ENCODE measurements around the gene AMN.
"Not testable (repeated sequence)": the region's sequence is repeated elsewhere in the genome, so short reads cannot be mapped to it uniquely, and the experiment has no call there.

The AMN gene

DNA sequence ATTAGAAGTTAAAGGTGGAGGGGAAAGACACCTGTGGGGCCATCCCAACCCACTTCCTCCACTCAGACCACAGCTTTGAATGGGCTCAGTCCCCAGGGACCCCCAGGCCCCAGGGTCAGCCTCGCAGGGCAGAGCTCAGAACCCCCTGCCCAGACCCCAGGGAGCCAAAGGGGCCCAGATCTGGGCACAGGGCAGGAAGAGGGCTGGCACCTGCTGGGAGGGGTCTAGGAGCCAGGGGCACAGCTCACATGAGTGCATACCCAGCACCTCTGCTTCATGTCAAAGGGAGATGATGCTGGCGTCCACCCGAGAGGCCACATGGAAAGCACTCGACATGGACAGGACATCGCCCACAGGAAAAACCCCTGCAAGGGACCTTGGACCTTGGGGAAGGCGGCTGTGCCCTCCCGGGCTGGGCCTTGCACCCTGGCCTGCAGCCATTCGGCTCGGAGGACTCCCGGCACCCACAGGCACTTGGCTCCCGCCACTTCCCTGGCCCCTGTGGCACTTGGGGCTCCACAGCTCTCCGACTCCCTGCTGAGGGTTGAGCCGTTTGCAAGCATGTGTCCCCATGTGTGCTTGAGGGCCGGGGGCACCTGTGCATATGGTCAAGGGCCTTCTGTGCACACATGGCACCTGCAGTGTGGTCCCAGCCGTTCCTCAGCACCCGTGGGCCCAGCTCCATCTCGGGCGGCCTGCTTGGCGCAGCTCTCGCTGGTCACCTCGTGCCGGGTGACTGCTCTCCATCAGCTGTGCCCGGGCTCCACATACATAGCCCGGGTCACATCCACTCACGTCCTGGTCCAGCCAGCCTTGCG lies 7.8 kb upstream of the AMN start:
- no peak for DNase-seq

DNA sequence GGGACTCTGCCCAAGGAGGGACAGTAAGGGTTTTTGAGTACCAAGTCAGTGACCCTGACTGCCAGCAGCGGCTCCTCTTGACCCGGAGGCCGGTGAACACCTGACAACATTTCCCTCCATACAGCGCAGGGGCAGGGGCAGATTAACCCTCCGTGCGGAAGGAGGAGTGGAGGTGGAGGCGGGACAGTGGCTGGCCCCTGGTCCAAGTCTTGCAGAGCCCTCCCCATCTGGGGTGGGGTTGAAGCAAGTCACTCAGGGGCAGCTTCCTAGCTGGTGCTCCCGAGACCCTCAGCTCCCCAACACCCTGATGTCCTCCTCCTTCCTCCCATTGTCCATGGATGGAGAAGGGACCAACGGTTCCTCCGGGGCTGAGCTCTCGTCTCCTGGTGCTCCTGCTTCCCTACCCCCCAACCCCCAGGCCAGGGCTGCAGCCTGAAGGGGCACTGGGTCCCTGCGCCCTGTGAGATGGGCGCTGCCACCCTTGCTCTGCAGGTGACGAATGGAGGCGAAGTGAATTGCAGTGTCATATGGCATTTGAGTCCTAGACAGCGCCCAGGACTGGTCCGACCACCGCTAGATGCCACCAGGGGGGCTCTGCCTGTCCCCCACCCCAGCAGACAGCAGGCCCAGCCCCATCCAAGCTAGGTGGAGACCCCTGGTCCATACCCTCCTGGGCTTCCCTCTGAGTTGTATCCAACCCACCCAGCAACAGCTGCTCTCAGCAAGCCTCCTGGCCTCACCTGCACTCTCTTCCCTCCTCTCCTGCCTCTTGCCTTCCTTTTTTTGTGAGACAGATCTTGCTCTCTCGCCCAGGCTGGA lies 7.0 kb upstream of the AMN start:
- DNase-seq: no peak

DNA sequence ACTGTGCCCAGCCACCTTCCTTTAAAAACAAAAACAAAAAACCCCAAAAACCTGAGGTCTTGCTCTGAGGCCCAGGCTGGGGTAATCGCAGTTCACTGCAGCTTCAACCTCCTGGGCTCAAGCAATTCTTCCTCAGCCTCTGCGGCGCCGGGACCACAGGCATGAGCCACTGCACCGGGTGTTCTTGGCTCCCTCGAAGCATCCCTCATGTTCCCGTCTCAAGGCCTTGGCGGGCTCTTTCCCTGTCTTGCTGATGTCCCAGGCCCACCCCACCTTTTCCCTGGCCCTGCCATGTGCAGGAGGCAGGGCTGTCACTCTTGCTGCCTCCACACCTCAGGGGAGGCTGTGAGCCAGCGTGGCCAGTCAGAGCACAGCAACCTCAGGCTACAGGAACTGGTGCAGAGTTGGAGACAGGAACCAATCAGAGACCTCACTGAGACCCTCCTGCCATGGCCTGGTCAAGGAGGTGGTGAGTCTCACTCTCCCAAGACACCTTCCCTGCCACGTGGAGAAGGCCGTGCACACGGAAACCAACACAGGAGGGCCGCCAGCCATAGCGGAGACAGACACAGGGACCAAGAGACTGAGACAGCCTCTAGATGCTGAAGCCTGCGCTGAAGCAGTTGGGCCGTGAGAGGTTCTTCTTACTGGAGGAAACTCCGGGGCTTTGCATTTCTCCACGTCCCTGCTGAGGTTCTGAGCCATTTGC lies 6.0 kb upstream of the AMN start:
- no peak for DNase-seq

DNA sequence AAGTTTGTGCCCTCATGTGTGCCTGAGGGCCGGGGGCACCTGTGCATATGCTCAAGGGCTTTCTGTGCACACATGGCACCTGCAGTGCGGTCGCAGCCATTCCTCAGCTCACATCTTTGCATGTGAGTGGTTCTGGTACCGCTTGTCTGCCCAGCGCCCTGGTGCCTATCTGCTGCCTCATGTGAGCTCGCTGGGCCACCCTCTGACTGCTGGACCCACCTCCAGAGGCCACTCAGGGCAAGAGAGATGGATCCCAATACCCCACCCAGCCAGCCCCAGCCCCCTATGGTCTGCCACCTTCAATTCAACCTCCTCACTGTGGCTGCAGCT lies 5.4 kb upstream of the AMN start:
- no peak for DNase-seq

DNA sequence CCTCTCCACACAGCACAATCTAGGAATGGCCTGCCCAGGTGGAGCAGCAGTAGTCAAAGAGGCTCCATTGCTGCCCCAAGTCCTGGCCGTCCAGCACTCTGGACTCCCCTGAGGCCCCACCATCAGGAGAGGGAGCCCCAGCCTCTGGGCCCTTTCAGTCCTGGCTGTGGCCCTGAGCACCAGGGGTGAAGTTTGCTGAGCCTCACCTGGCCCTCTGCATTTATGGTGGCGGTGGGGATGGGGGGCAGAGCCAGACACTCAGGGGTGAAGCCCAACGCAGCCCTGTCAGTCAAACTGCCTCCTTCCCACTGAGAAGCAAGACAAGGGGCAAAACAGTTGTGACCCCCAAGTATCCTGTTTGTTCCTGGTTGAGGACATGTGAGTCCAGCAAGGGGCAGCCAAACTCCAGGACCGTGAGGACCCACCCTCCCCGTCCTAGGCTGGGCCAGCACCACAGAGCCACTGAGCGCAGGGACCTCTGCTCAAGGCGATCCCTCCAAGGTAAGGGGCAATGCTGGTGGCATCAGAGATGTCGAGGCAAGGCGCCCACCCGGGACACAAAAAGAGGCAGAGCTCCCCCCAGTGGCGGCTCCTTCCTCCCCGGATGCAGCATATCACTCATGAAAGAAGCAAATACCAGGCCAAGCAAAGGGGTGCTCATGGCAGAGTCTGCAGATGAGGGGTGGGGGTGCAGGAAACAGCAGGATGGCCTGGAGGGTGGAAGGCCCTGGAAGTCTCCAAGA lies 4.8 kb upstream of the AMN start:
- DNase-seq: peak; percentile 72

DNA sequence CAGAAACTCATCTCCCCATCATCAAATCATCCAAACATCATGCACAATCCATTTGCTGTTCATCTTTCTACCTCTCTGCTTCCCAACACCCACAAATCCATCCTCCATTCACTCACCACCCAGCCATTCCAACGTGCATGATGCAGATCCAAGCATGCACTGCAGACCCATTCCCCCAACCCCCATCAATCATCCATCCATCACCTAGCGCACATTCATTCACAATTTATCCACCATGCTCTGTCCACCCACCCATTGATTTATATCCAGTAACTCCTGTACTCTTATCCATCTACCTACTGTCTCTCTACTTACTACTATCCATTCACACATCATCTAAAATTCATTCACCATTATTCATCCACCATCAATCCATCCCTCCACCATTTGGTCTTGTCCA lies 4.0 kb upstream of the AMN start:
- no peak for DNase-seq

DNA sequence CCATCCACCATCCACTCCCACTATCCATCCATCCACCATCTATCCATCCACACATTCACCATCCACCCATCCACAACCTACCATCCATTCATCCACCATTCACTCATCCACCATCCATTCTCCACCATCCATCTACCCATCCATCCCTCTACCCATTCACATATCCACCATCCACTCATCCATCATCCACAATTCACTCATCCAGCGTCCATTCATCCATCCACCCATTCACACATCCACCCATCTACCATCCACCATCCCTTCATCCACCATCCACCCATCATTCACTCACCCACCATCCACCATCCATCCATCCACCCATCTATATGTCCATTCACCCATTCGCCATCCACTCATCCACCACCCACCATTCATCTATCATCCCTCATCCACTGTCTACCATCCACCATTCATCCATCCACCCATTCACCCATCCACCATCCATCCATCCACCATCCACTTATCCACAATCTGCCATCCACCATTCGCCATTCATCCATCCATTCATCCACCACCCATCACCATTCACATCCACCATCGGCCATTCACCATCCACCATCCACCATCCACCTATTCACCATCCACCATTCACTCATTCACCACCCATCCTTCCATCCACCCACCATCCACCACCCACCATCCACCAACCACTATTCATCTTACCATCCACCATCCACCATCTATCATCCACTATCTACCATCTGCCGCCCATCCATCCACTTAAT lies 2.0 kb upstream of the AMN start:
- no peak for DNase-seq

DNA sequence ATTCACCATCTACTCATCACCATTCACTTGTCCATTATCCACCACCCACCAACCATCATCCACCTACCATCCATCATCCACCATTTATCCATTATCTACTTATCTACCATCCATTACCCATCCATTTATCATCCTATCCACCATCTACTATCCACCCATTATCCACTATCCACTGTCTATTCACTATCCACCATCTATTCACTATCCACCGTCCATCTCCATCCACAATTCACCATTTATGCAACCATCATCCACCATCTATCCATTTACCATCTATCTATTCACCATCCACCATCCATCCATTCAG lies 1.5 kb upstream of the AMN start:
- no peak for DNase-seq

DNA sequence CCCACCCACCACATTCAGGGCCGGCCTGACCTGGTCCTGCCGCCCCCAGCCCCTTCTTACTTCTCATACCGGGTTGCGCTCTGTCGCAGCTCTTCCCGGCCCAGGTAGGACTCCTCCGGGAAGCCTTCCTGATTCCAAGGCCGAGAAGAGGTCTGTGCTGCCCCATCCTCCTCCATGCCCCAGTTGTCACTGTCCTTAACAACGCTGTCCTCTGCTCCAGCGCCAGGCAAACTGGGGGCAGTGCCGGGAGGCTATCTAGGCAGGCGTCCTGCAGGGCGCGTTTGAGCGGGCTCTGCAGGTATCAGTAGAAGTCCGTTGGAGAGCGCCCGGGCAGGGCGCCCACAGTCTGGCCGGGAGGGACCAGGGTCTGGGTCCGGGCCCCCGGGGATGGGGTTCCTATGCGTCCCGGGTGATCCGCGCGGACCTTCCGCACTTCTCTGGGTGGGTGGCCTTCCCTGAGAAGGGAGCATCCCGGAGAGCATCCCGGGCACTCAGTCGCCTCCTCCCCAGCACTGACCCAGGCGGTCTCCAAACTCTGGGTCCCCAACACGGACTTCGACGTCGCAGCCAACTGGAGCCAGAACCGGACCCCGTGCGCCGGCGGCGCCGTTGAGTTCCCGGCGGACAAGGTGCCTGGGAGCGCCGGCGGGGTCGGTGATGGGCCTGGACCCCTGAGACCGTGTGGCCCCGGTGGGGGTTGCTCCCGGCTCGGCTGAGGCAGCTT lies 900 bp downstream of the AMN start:
- DNase-seq: no peak

DNA sequence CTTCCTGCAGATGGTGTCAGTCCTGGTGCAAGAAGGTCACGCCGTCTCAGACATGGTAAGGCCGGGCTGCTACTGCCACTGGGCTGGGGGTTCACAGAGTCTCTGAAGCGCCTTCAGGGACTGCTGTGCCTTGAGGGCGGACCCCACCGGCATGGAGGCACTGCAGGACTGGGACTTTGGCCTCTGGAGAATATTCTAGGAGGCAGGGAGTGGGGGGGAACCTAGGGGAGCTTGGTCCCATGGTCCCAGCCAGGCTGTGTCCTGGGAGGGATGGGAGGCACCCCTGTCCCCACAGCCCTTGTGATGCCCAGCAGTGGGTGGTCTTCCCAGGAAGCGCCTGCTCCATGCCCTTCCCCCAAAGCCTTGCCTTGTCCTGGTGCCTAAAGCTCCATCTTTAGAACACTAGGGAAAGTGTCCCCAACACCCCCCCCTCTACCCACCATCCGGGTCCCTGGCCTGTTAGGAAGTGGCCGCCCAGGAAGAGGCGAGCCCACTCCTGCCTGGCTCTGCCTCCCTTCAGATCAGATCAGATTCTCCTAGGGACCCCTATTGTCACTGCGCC lies 1.5 kb downstream of the AMN start:
- DNase-seq: no peak

DNA sequence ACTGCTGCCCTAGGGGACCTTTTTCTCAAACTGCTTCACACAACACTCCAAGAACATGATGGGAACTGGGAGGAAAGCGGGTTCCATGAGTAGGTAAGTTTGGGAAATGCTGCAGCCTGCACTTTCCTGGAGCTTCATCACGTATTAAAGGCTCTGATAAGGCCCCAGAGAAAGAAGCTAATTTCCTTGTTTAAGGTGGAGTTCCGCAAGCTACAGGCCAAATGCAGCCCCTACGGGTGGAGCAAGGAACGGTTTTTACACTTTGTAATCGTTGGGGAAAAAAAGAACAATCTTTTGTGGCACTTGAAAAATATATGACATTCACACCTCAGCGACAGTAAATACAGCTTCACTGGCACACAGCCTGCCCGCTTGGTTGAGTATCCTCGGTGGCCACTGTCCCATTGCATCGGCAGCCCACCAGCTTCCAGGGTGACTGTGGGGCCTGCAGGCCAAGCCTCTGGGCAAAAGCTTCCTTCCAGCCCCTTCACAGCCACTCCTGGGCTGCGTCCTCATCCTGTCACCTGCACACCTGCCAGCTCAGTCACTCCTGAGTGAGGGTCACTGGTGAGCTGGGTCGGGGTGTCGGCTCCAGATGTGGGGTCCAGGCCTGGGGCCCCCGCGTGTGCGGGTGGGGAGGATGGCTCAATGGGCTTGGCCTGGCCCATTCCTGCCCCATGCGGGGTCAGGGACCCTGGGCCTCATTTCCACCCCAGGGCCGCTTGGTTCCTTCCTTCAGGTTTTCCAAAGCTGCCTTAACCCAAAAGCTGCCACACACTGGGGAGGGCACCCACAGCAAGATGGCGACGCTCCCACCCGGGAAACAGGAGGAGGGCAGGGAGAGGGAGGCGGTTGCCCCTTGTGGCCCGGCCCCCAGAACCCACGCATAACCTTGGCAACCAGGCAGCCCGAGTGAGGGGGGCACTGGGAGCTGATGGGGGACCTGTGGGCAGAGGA lies 2.4 kb downstream of the AMN start:
- no peak for DNase-seq

DNA sequence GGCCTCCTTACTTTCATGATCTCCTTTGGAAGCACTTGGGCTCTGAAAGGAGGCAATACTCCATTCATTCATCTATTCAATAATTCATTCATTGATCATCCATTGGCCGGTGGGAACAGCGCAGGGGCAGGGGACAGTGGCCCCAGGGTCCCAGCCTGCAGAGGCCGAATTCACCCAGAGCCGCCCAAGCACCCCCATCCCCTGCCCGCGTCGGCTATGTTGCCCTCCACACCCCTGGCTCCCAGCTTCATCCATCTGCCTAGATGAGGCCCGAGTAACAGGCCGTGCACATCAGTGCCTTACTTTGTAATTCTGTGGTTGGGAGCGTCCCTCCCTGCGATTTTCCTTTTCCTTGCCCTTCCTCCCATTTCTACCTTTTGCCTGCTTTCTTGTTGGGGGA lies 3.2 kb downstream of the AMN start:
- DNase-seq: no peak

DNA sequence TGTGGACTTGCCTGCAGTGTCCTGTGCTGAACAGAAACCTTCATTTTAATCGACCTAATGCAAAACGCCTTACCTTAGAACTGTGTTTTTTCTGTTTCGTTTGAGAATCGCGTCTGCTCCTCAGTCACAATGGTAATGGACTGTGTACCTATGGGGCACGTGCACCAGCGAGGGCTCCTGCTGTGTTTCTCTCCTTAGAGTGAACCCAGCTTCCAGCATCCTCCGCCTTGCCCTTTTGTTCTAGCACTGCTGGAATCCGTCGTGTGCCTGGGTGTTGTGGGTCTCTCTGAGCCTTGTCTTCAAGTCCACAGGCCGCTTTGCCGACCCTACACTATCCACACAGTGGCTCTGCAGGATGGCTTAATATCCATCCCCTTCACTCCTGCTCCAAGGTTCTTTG lies 3.6 kb downstream of the AMN start:
- DNase-seq: no peak

DNA sequence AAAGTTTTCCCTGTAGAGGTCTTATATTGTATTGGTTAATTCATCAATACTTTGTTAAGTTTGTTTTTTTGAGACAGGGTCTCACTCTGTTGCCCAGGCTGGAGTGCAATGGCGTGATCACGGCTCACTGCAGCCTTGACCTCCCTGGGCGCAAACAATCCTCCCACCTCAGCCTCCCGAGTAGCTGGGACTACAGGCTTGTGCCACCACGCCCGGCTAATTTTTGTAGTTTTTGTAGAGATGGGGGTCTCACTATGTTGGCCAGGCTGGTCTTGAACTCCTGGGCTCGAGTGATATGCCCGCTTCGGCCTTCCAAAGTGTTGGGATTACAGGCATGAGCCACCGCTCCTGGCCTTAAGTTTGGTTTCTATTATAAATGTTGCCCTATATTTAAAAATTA lies 4.4 kb downstream of the AMN start:
- not testable (repeated sequence) for DNase-seq

DNA sequence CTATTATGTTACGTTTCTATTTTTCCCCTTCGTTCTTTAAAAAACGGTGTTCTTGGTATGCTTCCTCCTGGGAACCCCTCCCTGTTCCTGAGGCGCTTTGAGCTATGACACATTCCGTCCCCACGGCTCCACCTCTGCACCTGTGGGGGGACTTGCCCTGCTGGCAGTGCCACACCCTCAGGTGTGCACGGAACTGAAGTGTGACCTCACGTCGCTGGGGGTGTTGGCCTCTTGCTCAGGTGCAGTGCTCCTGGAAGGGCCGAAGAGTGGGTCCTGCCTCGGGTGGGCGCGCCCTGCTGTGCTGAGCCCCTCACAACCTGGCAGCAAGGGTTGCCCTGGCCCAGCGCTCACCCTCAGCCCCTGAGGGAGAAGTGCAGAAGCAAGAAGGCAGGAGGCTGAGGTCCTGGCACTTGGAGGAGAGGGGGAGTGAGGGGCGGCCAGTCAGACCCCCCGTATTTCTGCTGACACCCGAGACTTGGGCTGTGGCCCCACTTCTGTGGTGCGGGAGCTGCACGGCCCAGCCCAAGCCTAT lies 4.9 kb downstream of the AMN start:
- DNase-seq: no peak

DNA sequence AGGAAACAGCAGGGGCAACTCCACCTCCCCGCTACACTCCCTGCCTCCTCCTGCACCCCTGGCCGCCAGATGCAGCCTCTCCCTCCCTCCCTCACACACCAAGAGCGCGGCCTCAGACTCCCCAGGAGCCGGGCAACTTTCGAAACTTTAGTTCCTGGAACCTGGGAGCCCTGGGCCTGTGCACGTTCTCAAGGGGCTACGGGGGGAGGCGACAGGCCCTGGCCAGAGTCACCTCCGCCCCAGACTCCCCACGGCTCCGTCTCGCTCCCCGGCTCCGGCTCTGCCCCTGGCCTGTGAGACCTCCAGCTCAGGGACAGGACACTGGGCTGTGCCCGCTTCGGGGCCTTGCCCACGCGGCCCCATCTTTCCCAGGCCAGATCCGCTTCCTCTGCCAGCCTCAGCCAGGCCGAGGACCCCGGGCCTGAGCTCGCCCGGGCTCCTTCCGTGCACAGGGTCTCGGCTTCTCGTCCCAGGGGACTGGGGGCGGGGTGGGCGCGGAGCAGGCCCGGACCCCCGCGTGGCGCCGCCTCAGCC lies 5.5 kb downstream of the AMN start:
- DNase-seq: peak; percentile 60

DNA sequence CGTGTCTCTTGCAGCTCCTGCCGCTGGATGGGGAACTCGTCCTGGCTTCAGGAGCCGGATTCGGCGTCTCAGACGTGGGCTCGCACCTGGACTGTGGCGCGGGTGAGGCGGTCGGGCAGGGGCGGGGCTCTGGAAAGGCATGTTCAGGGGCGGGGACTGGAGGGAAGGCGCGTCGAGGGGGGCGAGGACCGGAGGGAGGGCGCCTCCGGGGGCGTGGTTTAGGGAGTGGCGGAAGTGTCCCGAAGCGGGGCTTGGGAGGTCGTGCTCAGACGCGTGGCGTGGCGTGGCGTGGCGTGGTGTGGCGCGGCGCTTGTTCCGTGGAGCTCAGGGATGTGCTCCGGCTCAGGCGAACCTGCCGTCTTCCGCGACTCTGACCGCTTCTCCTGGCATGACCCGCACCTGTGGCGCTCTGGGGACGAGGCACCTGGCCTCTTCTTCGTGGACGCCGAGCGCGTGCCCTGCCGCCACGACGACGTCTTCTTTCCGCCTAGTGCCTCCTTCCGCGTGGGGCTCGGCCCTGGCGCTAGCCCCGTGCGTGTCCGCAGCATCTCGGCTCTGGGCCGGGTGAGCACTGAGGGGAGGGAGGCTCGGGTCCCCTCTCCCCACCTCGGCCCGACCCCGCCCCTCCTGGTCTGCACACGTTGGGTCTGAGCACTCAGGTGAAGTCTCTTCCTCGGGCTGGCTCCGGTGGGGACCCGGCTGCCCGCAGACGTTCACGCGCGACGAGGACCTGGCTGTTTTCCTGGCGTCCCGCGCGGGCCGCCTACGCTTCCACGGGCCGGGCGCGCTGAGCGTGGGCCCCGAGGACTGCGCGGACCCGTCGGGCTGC lies 6.2 kb downstream of the AMN start:
- peak; percentile 88 for DNase-seq

DNA sequence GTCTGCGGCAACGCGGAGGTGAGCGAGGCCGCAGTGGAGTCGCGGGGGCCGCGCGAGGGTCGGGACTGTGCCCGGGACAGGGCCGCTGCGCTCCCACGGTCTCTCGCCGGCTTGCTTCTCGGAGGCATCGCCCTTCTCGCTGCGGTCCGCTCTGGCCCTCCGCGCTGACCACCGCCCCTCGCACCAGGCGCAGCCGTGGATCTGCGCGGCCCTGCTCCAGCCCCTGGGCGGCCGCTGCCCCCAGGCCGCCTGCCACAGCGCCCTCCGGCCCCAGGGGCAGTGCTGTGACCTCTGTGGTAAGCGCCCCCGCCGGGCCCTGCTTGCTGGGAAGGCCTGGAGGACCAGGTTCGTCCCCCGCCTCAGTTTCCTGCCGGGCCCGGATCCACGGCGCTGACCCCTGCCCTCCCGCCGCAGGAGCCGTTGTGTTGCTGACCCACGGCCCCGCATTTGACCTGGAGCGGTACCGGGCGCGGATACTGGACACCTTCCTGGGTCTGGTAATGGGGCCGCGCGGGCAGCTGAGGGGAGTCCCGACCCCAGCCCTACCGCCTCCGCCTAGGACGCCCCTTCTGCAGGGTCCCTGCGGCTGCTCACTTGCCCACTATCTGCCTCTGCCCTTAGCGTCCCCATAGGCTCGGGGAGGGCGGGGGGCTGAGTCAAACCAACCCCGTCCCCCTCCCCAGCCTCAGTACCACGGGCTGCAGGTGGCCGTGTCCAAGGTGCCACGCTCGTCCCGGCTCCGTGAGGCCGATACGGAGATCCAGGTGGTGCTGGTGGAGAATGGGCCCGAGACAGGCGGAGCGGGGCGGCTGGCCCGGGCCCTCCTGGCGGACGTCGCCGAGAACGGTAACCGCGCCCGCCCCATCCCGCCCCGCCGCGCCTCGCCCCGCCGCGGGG lies 7.0 kb downstream of the AMN start:
- no peak for DNase-seq

All from hematopoietic multipotent progenitor cell treated with erythropoietin and hydrocortisone succinate and interleukin-3 and kit ligand, for 6 days (in vitro differentiated cells).